Keratinocyte (primary cell): ENCODE results near the gene TMEM243. TPM values are rescaled to one million over a fixed set of nuclear protein-coding genes. Genes with fewer than 3 reads are reported as not detected.

Source experiments
- DNase-seq: peaks from one replicate; pipeline ENCODE4 v3.0.0-alpha.2; 2011; ENCODE audit warnings: low read depth, missing footprints, low spot score
- FAIRE-seq: peaks from 2 replicates; lab custom pipeline; 2011; peaks lifted over from hg19 to GRCh38; lab: Jason Lieb, UNC
- H2AFZ ChIP-seq: 2 replicates; pipeline ENCODE4 v1.6.0; 2012; ENCODE audit warnings: low read length, control low read depth, inconsistent platforms; ENCODE audit not compliant: control insufficient read depth
- H3K27ac ChIP-seq: 2 replicates; pipeline ENCODE4 v1.5.1; 2011; ENCODE audit warnings: low read length; ENCODE audit not compliant: control insufficient read depth, insufficient read depth
- H3K27me3 ChIP-seq: 3 replicates; pipeline ENCODE4 v1.6.0; 2011; ENCODE audit warnings: low read length; ENCODE audit not compliant: control insufficient read depth, insufficient read depth; ENCODE audit errors: extremely low read depth
- H3K36me3 ChIP-seq, 2 experiments: 2 replicates in 1 of 2; 3 replicates in 1 of 2; pipeline ENCODE4 v1.5.1; 2011; ENCODE audit warnings: low read length in 2 of 2, mild to moderate bottlenecking in 1 of 2; ENCODE audit not compliant: control insufficient read depth in 2 of 2, insufficient read depth in 2 of 2; ENCODE audit errors: extremely low read depth in 1 of 2
- H3K4me1 ChIP-seq: 3 replicates; pipeline ENCODE4 v1.5.1; 2011; ENCODE audit warnings: low read length; ENCODE audit not compliant: control insufficient read depth, insufficient read depth; ENCODE audit errors: extremely low read depth
- H3K4me2 ChIP-seq: 3 replicates; pipeline ENCODE4 v1.6.0; 2011; ENCODE audit warnings: low read depth, low read length; ENCODE audit not compliant: control insufficient read depth, insufficient read depth; ENCODE audit errors: extremely low read depth
- H3K4me3 ChIP-seq, 3 experiments: fragments of 200-600 bp in 1 of 3; sonication (generic) in 1 of 3; 2 replicates in 2 of 3; 3 replicates in 1 of 3; pipeline ENCODE4 v1.5.1; 2011 to 2016; ENCODE audit warnings: low read length in 3 of 3, mild to moderate bottlenecking in 3 of 3, control low read depth in 2 of 3, inconsistent platforms in 1 of 3, low read depth in 1 of 3, mixed read lengths in 1 of 3, mixed run types in 1 of 3, moderate library complexity in 1 of 3; ENCODE audit not compliant: control insufficient read depth in 2 of 3, insufficient read depth in 2 of 3; ENCODE audit errors: extremely low read depth in 1 of 3
- H3K79me2 ChIP-seq: 2 replicates; pipeline ENCODE4 v1.6.0; 2012; ENCODE audit warnings: low read length; ENCODE audit not compliant: control insufficient read depth, insufficient read depth
- H3K9ac ChIP-seq: 3 replicates; pipeline ENCODE4 v1.6.0; 2011; ENCODE audit warnings: low read length; ENCODE audit not compliant: control insufficient read depth, insufficient read depth; ENCODE audit errors: extremely low read depth
- H3K9me1 ChIP-seq: 3 replicates; pipeline ENCODE4 v1.6.0; 2011; ENCODE audit warnings: low read length; ENCODE audit not compliant: control insufficient read depth, insufficient read depth; ENCODE audit errors: extremely low read depth
- H3K9me3 ChIP-seq: 2 replicates; pipeline ENCODE4 v1.5.1; 2012; ENCODE audit warnings: low read depth, low read length; ENCODE audit not compliant: control insufficient read depth
- H4K20me1 ChIP-seq: 3 replicates; pipeline ENCODE4 v1.6.0; 2011; ENCODE audit warnings: low read length; ENCODE audit not compliant: control insufficient read depth, insufficient read depth; ENCODE audit errors: extremely low read depth
- CTCF ChIP-seq, 3 experiments: IDR thresholded peaks in 1 of 3; conservative IDR thresholded peaks in 1 of 3; optimal IDR thresholded peaks in 1 of 3; 2 replicates in 2 of 3; 3 replicates in 1 of 3; pipeline versions ENCODE3 to v1.5.1; 2011; ENCODE audit warnings: low read length in 3 of 3, mild to moderate bottlenecking in 3 of 3, moderate library complexity in 2 of 3, control low read depth in 1 of 3, inconsistent platforms in 1 of 3; ENCODE audit not compliant: insufficient read depth in 2 of 3; ENCODE audit errors: extremely low read depth in 1 of 3
- EZH2 ChIP-seq: IDR thresholded peaks from one replicate; pipeline ENCODE4 v1.6.1; 2012; ENCODE audit warnings: inconsistent platforms, mild to moderate bottlenecking, low read length, moderate library complexity
- dilution Hi-C: fragments of 300-500 bp; cut with MboI; formaldehyde crosslinking; loops from one replicate; pipeline ENCODE4 v1.7.0; 2020; ENCODE audit warnings: low sequenced_read_pairs; ENCODE audit not compliant: extremely low pct_ligation_motif_present
- polyA plus RNA-seq, 5 experiments: library from polyadenylated mRNA; depleted of rRNA in 3 of 5; stranded (reverse) in 3 of 5; stranded (forward) in 1 of 5; unstranded in 1 of 5; fragments of >200 nt; gene quantifications; 1 replicate in 1 of 5; 2 replicates in 3 of 5; 3 replicates in 1 of 5; pipeline versions ENCODE4 v1.2.1 to v1.2.3, GENCODE V29; 2011 to 2012; ENCODE audit warnings: missing spikeins in 2 of 5, low read depth in 1 of 5, low replicate concordance in 1 of 5

TMEM243 gene
- polyA plus RNA-seq, 1 donor (not counting 4 experiments of a cell fraction or from before 2014, with no cell fraction given) = 30.6 TPM

GRCh38 chr7:87199241-87199640, 20.3 kb downstream of the TMEM243 start:
- Histone ChIP-seq H3K9me1 (no peaks in the 10 kb centered on the region), H4K20me1 (no peaks in the 10 kb centered on the region), H3K27ac (no peak overlapping the region), H3K9ac (no peak overlapping the region), H3K79me2 (peaks cover 27% of the 10 kb centered on the region), H2AFZ (no peak overlapping the region), H3K4me2 (no peak overlapping the region), H3K36me3 (peaks cover 6 to 21% of the 10 kb centered on the region in 2 experiments), H3K4me1 (no peaks in the 10 kb centered on the region), H3K27me3 (no peaks in the 10 kb centered on the region), H3K9me3 (no peaks in the 10 kb centered on the region), H3K4me3 (no peak overlapping the region)
- DNase-seq (no peak), FAIRE-seq (no peak)
- TF ChIP-seq EZH2 = no peak
- no peak for TF ChIP-seq CTCF (optimal IDR thresholded peaks at IDR 0.05 in 1 of 3, IDR thresholded peaks at IDR 0.05 in 1 of 3, conservative IDR thresholded peaks at IDR 0.05 in 1 of 3; ENCODE audit: extremely low read depth in 1 of 3, insufficient read depth in 2 of 3, low read length in 3 of 3)
- dilution Hi-C loops = no loop called here

DNA sequence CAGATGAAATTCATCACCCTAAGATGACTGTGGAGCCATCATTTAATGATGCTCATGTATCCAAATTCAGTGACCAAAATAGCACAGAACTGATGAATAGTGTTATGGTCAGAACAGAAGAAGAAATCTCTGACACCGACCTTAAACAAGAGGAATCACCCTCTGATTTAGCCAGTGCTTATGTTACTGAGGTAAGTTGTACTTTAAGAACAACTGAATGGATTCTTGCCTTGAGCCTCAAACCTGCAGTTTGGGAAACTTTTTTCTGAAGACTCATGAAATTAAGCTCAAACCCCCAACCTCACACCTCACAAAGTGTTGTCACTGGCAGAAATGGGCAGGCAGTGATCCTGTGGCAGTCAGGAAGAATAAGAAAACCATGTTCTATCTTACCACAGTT, 25.6 kb downstream of the TMEM243 start:
- dilution Hi-C loops = no loop called here
- Histone ChIP-seq H3K9me1 (no peaks in the 10 kb centered on the region), H3K4me2 (no peak overlapping the region), H2AFZ (no peak overlapping the region), H3K4me3 (no peak overlapping the region), H3K36me3 (peaks cover 13 to 34% of the 10 kb centered on the region in 2 experiments), H3K79me2 (peaks cover 3% of the 10 kb centered on the region), H3K4me1 (no peaks in the 10 kb centered on the region), H4K20me1 (no peaks in the 10 kb centered on the region), H3K9me3 (no peaks in the 10 kb centered on the region), H3K9ac (no peak overlapping the region), H3K27me3 (no peaks in the 10 kb centered on the region), H3K27ac (no peak overlapping the region)
- FAIRE-seq (no peak), DNase-seq (no peak)
- no peak for TF ChIP-seq CTCF (optimal IDR thresholded peaks at IDR 0.05 in 1 of 3, IDR thresholded peaks at IDR 0.05 in 1 of 3, conservative IDR thresholded peaks at IDR 0.05 in 1 of 3; ENCODE audit: extremely low read depth in 1 of 3, insufficient read depth in 2 of 3, low read length in 3 of 3)
- no peak for TF ChIP-seq EZH2
